HFF-Myc (cell line): ENCODE measurements around the gene ITM2C.

Source experiments
- DNase-seq: peaks from one replicate; pipeline ENCODE4 v3.0.0-alpha.2; 2011; ENCODE audit warnings: low read depth; ENCODE audit errors: extremely low read depth
- H3K4me3 ChIP-seq: replicated peaks from 2 replicates; pipeline ENCODE4 v1.5.1; 2011; ENCODE audit warnings: low read depth, mild to moderate bottlenecking, control low read depth, low read length
- TF ChIP-seq, protein P1 (sequence below): IDR thresholded peaks from 2 replicates; pipeline ENCODE4 v1.5.1; 2012; ENCODE audit warnings: mild to moderate bottlenecking, low read depth, low read length, control low read depth; ENCODE audit errors: missing control alignments

ITM2C gene

DNA sequence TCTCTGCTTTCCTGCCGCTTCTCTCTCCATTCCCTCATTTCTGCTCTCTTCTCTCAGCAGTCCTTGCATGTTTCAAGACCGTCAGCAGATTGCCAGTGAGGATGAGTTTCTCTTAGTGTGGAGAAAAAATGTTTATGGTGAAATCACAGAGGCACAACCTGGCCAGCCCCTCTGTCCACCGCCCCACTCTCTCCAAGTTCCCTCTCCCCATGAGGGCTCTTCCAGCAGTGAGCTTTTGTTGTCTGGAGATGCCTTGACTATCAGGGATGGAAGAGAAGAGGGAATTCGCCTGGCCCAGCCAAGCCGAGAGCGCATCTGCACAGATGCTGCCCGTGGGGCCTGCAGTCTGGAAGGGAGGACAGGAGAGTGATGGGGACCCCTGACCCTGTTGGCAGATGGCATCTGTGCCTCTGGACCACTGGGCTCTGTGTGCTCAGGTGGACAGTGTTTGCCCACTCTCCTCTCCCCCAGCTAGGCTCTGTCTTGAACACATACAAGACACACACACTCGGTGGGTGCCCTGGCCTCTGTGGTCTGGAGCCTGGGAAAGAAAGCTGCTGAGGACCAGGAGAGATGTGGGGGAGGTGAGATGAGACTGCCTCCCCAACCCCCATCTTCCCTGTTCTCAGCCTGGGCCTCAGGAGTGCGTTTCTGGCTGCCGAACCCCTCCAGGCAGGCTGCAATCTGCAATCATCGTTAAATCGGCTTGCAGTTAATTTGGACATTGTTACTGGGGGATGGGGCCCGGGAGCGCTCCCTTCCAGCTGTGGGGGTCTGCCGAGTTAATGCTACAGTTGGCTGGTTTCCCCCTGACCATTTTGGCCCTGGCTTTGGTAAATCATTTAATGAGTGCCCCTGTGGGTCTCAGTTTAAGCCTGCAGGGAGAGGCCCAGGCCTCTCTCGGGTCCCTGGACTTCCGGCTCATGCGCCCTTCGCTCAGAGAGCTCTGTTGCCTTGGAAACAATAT is 4.5 kb downstream of the ITM2C start:
- H3K4me3 ChIP-seq: no peak overlapping the region
- TF ChIP-seq, protein P1, sequence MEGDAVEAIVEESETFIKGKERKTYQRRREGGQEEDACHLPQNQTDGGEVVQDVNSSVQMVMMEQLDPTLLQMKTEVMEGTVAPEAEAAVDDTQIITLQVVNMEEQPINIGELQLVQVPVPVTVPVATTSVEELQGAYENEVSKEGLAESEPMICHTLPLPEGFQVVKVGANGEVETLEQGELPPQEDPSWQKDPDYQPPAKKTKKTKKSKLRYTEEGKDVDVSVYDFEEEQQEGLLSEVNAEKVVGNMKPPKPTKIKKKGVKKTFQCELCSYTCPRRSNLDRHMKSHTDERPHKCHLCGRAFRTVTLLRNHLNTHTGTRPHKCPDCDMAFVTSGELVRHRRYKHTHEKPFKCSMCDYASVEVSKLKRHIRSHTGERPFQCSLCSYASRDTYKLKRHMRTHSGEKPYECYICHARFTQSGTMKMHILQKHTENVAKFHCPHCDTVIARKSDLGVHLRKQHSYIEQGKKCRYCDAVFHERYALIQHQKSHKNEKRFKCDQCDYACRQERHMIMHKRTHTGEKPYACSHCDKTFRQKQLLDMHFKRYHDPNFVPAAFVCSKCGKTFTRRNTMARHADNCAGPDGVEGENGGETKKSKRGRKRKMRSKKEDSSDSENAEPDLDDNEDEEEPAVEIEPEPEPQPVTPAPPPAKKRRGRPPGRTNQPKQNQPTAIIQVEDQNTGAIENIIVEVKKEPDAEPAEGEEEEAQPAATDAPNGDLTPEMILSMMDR: no peak
- DNase-seq: no peak

DNA sequence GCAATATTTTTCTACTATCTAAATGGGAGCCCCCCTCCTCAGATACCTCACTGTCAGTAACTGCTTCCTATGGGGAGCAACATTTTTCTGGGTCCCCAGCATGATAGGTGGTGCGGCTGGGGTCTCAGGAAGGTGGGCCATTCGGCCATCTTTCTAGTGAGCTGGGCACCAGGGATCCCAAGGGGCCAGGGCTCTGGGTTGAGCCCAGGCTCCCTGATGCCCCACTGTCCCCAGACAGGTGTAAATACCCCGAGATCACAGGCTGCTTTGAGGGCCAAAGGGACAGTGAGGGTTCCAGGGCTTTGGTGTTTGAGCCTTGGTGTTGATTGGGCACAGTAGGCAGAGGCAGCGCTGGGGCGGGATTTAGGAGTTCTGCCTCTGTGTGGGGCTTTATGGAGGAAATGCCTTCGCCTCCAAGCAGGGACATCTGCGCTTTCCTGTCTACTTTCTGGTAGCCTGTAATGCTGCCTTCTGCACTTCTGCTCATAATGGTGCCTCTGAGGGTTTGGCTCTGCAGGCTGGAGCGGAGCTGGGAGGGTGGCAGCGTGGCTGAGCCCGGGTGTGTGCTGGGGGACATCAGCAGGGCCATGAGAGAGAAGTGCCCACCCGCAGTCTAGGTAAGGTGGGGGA is 5.3 kb downstream of the ITM2C start:
- no peak for DNase-seq
- TF ChIP-seq, protein P1: no peak

DNA sequence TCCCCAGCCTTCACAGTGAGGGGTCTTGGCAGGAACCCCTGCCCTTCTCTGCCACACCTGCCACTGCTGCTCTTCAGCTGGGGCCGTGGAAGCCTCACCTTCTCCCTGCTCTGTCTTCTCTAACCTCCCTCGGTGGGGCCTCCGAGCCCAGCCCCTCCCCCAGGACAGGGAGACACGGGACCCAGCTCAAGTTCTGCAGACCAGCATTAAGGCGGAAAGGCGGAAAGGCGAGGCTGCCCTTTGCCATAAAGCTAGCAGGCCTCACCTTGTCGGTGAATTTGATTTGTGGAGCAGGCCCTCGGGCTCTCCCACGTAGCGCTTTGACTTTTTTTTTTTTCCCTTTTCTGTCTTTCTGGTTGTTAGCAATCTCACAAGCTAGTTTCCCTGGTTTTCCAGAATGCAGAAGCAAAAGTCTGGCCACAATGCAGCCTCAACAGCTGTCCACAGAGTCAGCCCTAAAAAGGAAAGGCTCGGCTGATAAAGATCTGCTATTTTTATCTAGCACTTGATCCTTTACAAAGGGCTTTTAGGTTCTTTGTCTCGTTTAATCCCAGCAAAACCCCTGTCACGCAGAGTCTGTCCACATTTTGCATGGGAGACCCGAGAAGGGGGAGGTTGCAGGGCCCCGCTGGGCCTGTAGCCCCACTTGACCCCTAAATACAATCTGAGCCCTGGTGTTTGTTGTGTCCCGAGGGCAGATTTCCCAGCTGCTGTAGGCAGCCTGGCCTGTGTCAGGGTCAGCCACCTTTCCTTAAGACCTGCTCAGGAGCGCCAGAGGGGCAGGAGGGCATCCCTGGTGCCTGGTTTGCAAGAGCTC is 6.0 kb downstream of the ITM2C start:
- H3K4me3 ChIP-seq: no peak overlapping the region
- no peak for DNase-seq
- TF ChIP-seq, protein P1: no peak

More for the DNA sequence above, 5.3 kb downstream of the ITM2C start:
- no peak overlapping the region for H3K4me3 ChIP-seq

DNA sequence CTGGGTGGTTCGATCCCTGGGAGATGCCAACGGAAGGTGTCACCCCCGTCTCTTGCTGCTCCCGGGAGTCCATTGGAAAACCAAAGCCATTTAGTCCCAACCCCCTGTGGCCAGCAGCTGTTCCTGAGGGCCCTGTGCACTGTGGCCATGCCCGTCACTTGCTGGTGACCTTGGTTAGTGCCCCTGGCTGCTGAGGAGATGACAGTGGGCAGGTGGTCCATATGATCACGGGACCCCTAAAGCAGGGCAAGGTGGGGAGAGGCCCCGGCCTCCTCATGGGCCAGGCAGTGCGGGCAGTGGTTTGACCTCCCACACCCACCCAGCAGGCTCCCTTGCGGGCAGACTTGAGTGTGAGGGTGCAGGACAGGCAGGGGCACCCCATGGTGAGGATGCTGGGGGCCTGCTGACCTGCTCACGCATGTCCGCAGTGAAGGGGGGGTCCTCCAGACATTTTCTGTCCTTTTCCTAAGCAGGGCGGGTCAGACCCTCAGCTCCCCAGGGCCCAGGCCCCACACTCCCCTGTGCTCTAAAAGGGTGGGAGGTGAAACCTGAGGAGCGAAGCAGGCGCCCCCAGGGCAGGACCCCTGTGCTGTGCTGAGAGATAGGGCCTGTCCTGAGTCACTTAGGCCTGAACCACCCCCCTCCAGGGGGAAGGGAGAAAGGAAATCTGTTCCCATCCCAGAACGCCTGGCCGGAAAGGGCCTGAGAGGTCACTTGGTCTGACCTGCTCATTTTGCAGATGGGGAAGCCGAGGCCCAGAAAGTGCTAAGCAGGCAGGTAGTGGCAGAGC is 6.8 kb downstream of the ITM2C start:
- TF ChIP-seq, protein P1: no peak
- H3K4me3 ChIP-seq: no peak overlapping the region

DNA sequence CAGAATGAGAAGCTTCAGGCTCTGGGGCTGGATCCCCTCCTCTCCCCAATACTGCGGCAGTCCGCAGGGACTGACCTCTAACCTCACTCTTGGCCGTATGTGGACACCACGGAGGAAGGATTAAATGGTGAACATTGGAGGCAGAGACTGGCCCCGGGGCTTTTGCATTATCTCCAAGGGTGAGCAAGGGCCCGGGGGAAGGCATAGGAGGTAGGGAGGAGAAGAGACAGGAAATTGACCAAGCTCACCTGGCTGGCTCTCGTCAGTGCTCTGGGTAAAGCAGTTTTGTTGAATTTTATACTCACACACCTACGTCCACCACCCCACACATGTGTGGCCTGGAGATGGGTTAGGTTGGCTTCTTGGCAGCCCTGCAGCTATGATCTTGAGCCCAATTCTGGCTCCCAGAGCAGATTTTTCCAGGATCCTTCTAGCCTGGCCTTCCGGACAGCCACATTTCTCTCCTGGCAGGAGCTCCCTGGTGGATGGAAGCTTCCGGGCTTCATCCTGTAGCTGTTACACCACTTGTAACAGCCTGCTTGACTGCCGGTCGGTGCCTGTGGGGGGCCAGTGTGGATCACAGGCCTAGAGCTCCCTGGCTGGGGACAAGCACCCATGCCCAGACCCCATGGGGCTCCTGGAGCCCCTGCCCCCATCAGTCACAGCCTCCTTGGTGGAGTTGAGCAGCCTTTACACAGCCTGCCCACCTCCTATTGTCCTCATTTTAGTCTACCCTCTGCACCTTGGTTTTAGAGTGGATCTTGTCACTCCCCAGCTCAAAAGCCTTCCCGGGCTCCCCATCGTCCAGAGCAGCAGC is 7.6 kb downstream of the ITM2C start:
- DNase-seq: no peak
- TF ChIP-seq, protein P1: no peak
- no peak overlapping the region for H3K4me3 ChIP-seq

More for the DNA sequence above, 6.8 kb downstream of the ITM2C start:
- no peak for DNase-seq
